ENCODE results near the gene KL.

KL gene

DNA sequence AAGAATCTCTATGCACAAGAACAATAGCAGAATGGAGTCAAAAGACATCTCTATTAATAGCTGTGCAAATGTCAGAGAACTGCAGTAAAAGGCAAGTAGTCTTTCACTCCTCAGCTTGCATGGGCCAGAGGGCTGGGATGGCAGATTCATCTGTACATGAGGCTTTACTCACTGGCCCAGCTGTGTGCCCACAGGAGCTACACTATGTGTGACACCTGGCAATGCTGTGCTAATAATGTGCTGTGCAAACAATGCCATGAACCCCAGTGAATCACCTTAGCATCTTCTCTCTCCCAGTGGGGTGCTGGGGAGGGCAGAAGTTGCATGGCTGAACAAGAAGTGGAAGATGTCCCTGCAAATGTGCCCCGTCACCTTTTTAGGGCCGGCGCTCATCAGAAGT lies 73.1 kb downstream of the KL start:
- DNase-seq (ENCODE audit: extremely low spot score): no peak
- POLR2A ChIA-PET: no interaction called here
- TF ChIP-seq, protein P1, sequence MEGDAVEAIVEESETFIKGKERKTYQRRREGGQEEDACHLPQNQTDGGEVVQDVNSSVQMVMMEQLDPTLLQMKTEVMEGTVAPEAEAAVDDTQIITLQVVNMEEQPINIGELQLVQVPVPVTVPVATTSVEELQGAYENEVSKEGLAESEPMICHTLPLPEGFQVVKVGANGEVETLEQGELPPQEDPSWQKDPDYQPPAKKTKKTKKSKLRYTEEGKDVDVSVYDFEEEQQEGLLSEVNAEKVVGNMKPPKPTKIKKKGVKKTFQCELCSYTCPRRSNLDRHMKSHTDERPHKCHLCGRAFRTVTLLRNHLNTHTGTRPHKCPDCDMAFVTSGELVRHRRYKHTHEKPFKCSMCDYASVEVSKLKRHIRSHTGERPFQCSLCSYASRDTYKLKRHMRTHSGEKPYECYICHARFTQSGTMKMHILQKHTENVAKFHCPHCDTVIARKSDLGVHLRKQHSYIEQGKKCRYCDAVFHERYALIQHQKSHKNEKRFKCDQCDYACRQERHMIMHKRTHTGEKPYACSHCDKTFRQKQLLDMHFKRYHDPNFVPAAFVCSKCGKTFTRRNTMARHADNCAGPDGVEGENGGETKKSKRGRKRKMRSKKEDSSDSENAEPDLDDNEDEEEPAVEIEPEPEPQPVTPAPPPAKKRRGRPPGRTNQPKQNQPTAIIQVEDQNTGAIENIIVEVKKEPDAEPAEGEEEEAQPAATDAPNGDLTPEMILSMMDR (IDR thresholded peaks at IDR 0.05; ENCODE audit: control extremely low read depth, extremely low read depth, low read depth, missing control alignments): no peak
- CTCF ChIA-PET: interaction anchor here (0.9 to 1.6 kb wide), 3 partner anchors 9 to 635 kb away, joined by 3 to 5 read pairs (median 3); no protein-coding TSS in a partner anchor

DNA sequence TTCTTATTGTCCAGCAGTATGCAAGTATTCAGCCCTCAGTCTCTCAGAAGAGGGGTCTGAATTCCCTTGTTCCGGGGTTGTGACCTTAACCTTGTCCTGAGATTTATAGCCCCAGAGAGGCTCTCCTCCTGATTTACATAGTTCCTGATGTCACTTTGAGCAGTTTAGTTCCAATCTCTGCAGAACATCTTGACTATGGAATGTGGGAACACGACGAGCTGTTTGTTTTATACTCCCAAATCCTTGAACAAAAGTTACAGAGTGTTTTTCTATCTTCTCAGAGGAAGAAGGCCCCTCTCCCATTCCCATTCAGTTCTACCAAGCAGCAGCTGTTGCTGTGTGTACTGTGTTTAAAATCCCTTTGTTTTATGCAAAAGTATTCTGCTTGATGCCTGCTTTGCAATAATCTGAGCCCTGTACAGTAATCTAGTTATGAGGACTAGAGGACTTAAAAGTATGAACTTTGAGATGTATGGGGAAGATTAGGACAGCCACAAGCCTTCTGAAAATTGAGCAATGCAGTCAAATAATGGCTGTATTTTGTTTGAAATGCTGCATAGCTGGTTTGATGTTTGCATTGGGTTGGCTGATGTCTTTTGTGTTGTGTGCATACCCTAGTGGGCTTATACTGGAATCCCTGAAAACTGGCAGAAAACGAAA lies 74.7 kb downstream of the KL start:
- CTCF ChIA-PET: interaction anchor here (1.4 to 1.5 kb wide), 2 partner anchors 12 to 19 kb away, joined by 4 read pairs; no protein-coding TSS in a partner anchor
- DNase-seq (ENCODE audit: extremely low spot score): no peak
- TF ChIP-seq, protein P1 (IDR thresholded peaks at IDR 0.05; ENCODE audit: control extremely low read depth, extremely low read depth, low read depth, missing control alignments): no peak
- POLR2A ChIA-PET: no interaction called here

DNA sequence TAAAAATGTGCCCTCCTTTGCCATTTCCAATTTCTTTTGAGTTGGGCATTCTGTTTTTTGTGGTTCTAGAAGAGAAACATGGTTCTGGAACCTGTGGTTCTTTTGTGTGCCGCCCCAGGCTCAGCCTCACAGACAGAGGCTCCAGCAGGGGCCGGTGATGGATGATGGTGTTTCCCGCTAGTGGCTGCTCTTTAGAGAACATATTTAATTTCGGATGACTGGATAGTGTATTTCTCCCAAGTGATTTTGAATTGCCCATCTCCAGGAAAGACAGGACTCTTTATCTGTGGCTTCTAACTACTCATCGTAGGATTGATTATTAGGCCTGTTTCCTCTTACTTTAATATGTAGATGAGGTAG lies 75.2 kb downstream of the KL start:
- TF ChIP-seq, protein P1 (IDR thresholded peaks at IDR 0.05; ENCODE audit: control extremely low read depth, extremely low read depth, low read depth, missing control alignments): no peak
- DNase-seq (ENCODE audit: extremely low spot score): no peak
- POLR2A ChIA-PET: no interaction called here
- CTCF ChIA-PET: interaction anchor here (1.4 to 1.5 kb wide), 2 partner anchors 13 to 19 kb away, joined by 4 read pairs; no protein-coding TSS in a partner anchor

DNA sequence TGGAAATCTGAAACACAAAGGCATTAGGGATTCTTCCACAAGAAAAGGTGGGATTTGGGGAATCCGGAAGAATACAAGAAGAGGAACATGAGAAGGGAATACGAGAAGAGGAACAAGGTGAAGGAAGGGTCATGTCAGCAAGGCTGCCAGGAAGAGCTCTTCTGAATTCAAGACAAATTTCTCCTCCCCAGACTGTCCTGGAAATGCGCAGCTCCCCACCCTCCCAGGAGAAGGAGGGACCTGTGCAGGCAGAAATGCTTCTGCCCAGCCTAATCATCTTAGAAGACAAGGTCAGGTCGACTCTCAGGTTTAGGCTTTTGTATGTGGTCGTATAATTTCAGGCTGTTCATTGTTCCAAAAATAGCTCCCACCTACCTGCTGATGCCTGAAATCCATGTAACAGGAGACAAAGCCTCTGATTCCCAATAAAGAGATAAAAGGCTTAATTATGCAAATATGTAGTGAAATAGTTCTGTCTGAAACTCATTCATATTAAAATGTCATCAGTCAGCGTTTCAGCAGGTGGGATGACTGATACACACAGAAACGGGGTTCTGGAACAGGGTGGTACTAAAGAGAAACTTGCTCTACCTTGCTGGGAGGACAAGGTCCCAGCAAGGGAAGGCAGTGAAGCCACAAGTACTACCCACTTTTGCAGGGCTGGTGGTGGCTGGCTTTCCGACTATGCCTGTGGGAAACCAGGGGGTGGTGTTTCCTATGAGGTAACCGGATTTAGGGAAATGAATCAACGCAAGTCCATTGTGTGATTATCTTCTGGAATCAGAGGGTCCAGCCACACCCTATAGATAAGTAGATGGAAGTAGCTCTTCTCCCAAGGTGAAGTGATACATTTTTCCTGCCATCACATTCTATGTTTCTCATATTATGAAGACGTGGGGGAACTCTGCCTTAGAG lies 76.1 kb downstream of the KL start:
- CTCF ChIA-PET: interaction anchor here (1.4 to 1.5 kb wide), 2 partner anchors 9 to 14 kb away, joined by 4 read pairs; no protein-coding TSS in a partner anchor
- TF ChIP-seq, protein P1 (IDR thresholded peaks at IDR 0.05; ENCODE audit: control extremely low read depth, extremely low read depth, low read depth, missing control alignments): no peak
- POLR2A ChIA-PET: no interaction called here
- DNase-seq (ENCODE audit: extremely low spot score): no peak

DNA sequence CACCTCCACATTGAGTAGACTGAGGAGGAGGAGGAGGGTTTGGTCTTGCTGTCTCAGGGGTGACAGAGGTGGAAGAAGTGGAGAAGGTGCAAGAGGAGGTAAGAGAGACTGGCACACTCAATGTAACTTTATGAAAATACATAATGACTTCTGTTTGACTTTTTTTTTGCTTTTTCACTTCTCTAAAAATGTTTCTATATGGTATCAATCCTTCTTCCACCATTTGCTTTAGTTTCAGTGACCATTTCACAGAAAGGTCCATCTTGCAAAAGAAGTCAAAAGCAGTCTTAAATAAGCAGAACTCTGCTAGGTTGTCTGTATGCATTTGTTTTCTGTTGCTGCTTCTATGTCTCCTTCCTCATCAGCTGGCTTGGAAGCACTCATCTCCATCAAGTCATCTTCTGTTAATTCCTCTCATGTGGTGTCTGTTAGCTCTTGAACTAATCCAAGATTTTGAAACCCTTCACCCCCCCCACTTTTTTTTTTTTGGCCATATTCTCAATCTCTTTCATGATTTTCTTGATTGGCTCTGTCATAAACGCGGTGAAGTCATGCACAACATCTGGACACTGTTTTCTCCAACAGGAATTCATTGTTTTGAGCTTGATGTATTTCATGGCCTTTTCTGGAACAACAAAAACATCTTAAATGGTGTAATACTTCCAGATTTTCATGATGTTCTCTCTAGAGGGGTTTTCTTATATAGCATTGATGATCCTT lies 80.8 kb downstream of the KL start:
- POLR2A ChIA-PET: no interaction called here
- no peak for DNase-seq (ENCODE audit: extremely low spot score)
- CTCF ChIA-PET: interaction anchor here (0.8 to 1.3 kb wide), 4 partner anchors 9 to 446 kb away, joined by 3 to 4 read pairs (median 3); no protein-coding TSS in a partner anchor
- TF ChIP-seq, protein P1 (IDR thresholded peaks at IDR 0.05; ENCODE audit: control extremely low read depth, extremely low read depth, low read depth, missing control alignments): no peak

DNA sequence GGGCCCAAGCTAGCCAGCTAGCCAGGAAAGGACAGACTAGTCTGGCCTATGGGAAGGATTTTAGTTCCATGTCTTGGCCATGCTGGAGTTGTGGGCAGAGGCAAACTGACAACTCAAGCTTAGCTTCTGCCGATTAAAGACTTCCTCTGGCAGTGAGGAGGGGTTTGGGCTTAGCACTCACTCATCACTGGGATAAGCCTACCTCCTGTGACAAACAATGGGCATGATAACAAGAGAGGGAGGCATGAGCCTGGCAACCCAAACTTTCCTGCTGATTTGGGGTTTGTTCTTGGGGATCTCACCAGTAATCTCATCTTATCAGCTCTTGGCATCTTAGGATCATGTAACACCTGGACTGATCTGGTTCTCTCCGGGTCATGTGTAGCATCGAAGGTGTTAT lies 83.6 kb downstream of the KL start:
- no peak for DNase-seq (ENCODE audit: extremely low spot score)
- ChIA-PET POLR2A (no interaction called here), CTCF (interaction anchor here (0.8 to 1.7 kb wide), 5 partner anchors 10 to 105 kb away, joined by 3 to 10 read pairs (median 4); no protein-coding TSS in a partner anchor)
- TF ChIP-seq, protein P1 (IDR thresholded peaks at IDR 0.05; ENCODE audit: control extremely low read depth, extremely low read depth, low read depth, missing control alignments): no peak

Measured in GM10248 (cell line).